DOHH2 (cell line): Measurements from ENCODE around the gene KCTD13.

ENCODE experiments used
- CTCF ChIP-seq: fragments of 200-600 bp; sonication (generic); IDR thresholded peaks from one replicate; pipeline ENCODE4 v1.5.1; 2014; ENCODE audit warnings: antibody characterized with exemption, mild to moderate bottlenecking, low read depth, low read length; ENCODE audit not compliant: poor library complexity, severe bottlenecking
- EZH2phosphoT487 ChIP-seq: fragments of 200-600 bp; sonication (generic); IDR thresholded peaks from 2 replicates; pipeline ENCODE4 v1.6.1; 2017; ENCODE audit warnings: borderline replicate concordance, mild to moderate bottlenecking, antibody characterized with exemption, low read length, moderate library complexity, mixed read lengths

GRCh38 chr16:29972992-29973383 is 47.0 kb upstream of the KCTD13 start:
- TF ChIP-seq CTCF = no peak
- no peak for TF ChIP-seq EZH2phosphoT487
